Measurements from ENCODE around the gene SERPINE3.

Gene SERPINE3

DNA sequence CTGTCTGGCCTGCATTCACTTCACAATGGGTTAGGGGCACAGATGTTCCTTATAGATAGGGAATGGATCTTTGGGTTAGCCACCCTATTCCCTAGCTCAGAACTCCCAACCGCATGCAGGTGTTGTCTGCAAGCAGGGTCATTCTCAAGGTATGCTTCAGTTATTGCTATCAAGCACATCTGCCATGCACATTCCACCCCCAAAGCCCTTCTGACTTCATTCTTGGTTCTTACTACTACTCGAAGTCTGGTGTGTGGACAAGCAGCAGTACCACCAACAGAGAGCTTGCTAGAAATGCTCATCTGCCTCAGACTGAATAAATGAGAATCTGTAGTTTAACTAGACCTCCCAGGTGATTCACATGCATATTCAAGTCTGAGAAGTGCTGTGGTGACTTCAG is 31.3 kb downstream of the SERPINE3 start:
- TF ChIP-seq, protein P1, sequence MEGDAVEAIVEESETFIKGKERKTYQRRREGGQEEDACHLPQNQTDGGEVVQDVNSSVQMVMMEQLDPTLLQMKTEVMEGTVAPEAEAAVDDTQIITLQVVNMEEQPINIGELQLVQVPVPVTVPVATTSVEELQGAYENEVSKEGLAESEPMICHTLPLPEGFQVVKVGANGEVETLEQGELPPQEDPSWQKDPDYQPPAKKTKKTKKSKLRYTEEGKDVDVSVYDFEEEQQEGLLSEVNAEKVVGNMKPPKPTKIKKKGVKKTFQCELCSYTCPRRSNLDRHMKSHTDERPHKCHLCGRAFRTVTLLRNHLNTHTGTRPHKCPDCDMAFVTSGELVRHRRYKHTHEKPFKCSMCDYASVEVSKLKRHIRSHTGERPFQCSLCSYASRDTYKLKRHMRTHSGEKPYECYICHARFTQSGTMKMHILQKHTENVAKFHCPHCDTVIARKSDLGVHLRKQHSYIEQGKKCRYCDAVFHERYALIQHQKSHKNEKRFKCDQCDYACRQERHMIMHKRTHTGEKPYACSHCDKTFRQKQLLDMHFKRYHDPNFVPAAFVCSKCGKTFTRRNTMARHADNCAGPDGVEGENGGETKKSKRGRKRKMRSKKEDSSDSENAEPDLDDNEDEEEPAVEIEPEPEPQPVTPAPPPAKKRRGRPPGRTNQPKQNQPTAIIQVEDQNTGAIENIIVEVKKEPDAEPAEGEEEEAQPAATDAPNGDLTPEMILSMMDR (IDR thresholded peaks at IDR 0.05; ENCODE audit: unreplicated experiment in 3 of 3): no peak
- no peak overlapping the region for H3K27ac Mint-ChIP-seq
- H3K9me3 Mint-ChIP-seq: no peaks in the 10 kb centered on the region
- peaks cover 42% of the 10 kb centered on the region for H3K36me3 Mint-ChIP-seq (ENCODE audit: low read depth)
- H3K4me1 Mint-ChIP-seq: no peaks in the 10 kb centered on the region
- no peaks in the 10 kb centered on the region for H3K27me3 Mint-ChIP-seq (ENCODE audit: low read depth)
- H3K4me3 Mint-ChIP-seq: no peak overlapping the region

DNA sequence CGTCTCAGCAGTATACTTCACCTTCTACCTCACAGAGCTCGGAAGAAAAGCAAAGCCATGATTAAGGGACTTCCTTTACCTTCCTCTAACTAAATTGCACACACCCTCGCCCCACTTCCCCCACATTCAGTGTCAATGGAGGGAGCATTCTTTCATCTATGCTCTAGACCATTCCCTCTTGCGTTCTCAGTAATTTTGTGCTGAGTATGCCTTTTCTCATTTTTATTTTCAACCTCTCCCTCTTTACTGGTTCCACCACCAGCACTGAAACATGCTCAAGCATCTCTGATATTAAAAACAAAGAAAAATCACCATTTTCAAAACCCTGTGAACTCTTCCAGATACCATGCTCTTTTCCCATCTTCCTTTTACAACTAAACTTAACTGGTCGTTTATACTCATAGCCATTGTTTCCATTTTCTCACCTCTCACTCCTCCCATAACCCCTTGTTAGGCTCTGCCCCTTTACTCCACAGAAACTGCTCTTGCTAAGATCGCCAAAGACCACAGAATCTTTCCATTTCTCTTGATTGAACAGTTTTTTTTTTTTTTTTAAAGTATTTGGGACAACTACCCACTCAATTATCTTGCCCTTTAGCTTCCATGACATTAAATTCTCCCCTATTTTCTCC is 32.4 kb downstream of the SERPINE3 start:
- Mint-ChIP-seq H3K4me1 (no peaks in the 10 kb centered on the region), H3K4me3 (no peak overlapping the region), H3K27me3 (ENCODE audit: low read depth) (no peaks in the 10 kb centered on the region), H3K9me3 (no peaks in the 10 kb centered on the region), H3K36me3 (ENCODE audit: low read depth) (peaks cover 41% of the 10 kb centered on the region), H3K27ac (no peak overlapping the region)
- TF ChIP-seq, protein P1 (IDR thresholded peaks at IDR 0.05; ENCODE audit: unreplicated experiment in 3 of 3): no peak

DNA sequence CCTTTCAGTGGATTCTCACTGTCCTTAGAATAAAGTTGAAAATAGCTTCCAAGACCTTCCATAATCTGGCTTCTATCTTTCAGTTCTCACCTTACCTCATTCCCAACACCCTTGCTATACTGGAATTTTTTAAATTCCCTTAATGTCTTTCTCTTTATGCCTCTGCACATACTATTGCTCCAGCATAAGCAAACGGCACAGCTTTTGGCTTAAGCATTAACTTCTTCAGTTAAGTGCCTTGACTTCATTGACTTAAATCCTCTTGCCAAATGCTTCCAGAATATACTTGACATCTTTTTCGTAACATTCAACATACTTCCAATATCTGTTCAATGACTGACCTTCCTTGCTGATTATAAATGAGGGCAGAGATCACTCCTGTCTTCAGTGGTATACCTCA is 34.0 kb downstream of the SERPINE3 start:
- no peaks in the 10 kb centered on the region for H3K4me1 Mint-ChIP-seq
- H3K9me3 Mint-ChIP-seq: no peaks in the 10 kb centered on the region
- H3K27ac Mint-ChIP-seq: no peak overlapping the region
- TF ChIP-seq, protein P1 (IDR thresholded peaks at IDR 0.05; ENCODE audit: unreplicated experiment in 3 of 3): no peak
- no peak overlapping the region for H3K4me3 Mint-ChIP-seq
- peaks cover 46% of the 10 kb centered on the region for H3K36me3 Mint-ChIP-seq (ENCODE audit: low read depth)
- no peaks in the 10 kb centered on the region for H3K27me3 Mint-ChIP-seq (ENCODE audit: low read depth)

DNA sequence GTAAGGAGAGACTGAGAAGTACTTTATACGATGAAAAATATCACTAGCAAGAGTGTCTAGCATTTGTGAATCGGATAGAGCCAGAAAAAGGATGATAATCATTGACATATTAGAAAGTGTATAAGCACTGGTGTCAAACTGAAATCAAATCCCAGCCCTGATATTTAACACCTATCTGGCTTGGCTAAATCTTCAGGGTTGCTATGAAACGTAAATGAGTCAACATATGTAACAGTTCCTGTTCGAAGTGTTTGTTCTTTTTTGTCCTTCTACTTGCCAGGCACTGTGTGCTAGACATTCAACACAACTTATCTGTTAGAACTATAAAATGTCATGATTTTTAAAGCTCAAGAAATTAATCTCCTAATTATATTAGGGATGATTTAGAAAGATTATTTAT is 40.8 kb downstream of the SERPINE3 start:
- peaks cover 56% of the 10 kb centered on the region for H3K36me3 Mint-ChIP-seq (ENCODE audit: low read depth)
- no peak overlapping the region for H3K27ac Mint-ChIP-seq
- TF ChIP-seq, protein P1 (IDR thresholded peaks at IDR 0.05; ENCODE audit: unreplicated experiment in 3 of 3): no peak
- H3K27me3 Mint-ChIP-seq (ENCODE audit: low read depth): no peaks in the 10 kb centered on the region
- H3K4me1 Mint-ChIP-seq: no peaks in the 10 kb centered on the region
- H3K9me3 Mint-ChIP-seq: no peaks in the 10 kb centered on the region
- no peak overlapping the region for H3K4me3 Mint-ChIP-seq

DNA sequence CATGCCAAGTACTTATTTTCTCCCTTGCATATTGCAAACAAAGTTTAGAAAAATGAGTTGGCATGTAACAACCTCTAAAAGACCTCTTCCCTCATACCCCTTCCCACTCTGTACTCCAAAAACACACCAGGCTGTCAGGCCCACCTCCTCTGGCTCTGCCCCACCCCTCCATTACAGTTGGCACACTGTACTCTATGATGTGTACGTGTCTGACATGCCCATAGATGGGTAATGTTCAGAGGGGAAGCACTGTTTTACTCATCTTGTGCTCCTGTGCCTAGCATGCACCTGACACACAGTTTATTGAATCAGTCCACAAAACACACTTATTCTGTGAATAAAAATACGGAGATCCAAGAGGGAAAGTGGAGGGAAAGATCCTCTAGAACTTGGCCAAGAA is 45.6 kb downstream of the SERPINE3 start:
- TF ChIP-seq, protein P1 (IDR thresholded peaks at IDR 0.05; ENCODE audit: unreplicated experiment in 3 of 3): no peak
- no peak overlapping the region for H3K27ac Mint-ChIP-seq
- no peaks in the 10 kb centered on the region for H3K4me1 Mint-ChIP-seq
- no peaks in the 10 kb centered on the region for H3K27me3 Mint-ChIP-seq (ENCODE audit: low read depth)
- no peaks in the 10 kb centered on the region for H3K9me3 Mint-ChIP-seq
- H3K4me3 Mint-ChIP-seq: no peak overlapping the region
- peaks cover 29% of the 10 kb centered on the region for H3K36me3 Mint-ChIP-seq (ENCODE audit: low read depth)

DNA sequence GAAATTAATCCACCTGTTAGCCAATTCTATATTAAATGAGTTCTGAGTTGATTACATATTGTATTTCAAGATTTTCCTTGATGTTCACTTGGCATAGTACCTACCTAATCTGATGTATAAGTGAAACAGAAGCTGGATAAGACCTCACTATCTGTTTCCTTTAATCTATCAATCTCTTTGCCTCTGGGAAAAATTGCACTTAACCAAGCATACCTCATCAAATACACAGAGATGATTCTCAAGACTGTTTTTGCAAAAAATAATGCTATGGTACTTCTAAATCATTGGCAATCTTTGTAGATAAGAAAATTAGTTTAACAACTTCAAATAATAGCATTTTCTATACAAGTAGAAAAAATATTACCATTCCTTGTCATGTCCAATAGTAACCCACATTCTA is 55.2 kb downstream of the SERPINE3 start:
- Mint-ChIP-seq H3K4me1 (peaks cover 6% of the 10 kb centered on the region), H3K27ac (no peak overlapping the region), H3K36me3 (ENCODE audit: low read depth) (peaks cover 10% of the 10 kb centered on the region), H3K4me3 (no peak overlapping the region), H3K27me3 (ENCODE audit: low read depth) (no peaks in the 10 kb centered on the region), H3K9me3 (no peaks in the 10 kb centered on the region)
- TF ChIP-seq, protein P1 (IDR thresholded peaks at IDR 0.05; ENCODE audit: unreplicated experiment in 3 of 3): no peak

All from nephron (organoid).